ENCODE results near the gene RFT1. TPM values are rescaled to one million over a fixed set of nuclear protein-coding genes. Genes with fewer than 3 reads are reported as not detected.

The RFT1 gene
- polyA plus RNA-seq, 1 donor (not counting 4 experiments of a cell fraction or from before 2014, with no cell fraction given), result 34.4 TPM

GRCh38 chr3:53069422-53070068, 60.7 kb downstream of the RFT1 start:
- Histone ChIP-seq H2AFZ (ENCODE audit: control insufficient read depth, low read length) (no peak overlapping the region), H3K4me1 (ENCODE audit: control insufficient read depth, extremely low read depth, insufficient read depth, low read length) (peaks cover 15% of the 10 kb centered on the region), H3K4me2 (ENCODE audit: control insufficient read depth, extremely low read depth, insufficient read depth, low read depth, low read length) (no peak overlapping the region), H3K79me2 (ENCODE audit: control insufficient read depth, insufficient read depth, low read length) (no peaks in the 10 kb centered on the region), H3K9me3 (ENCODE audit: control insufficient read depth, low read depth, low read length) (no peaks in the 10 kb centered on the region), H3K9me1 (ENCODE audit: control insufficient read depth, extremely low read depth, insufficient read depth, low read length) (no peaks in the 10 kb centered on the region), H4K20me1 (ENCODE audit: control insufficient read depth, extremely low read depth, insufficient read depth, low read length) (no peaks in the 10 kb centered on the region), H3K9ac (ENCODE audit: control insufficient read depth, extremely low read depth, insufficient read depth, low read length) (no peak overlapping the region), H3K27me3 (ENCODE audit: control insufficient read depth, extremely low read depth, insufficient read depth, low read length) (no peaks in the 10 kb centered on the region), H3K36me3 (ENCODE audit: control insufficient read depth in 2 of 2, extremely low read depth in 1 of 2, insufficient read depth in 2 of 2, low read length in 2 of 2) (no peaks in the 10 kb centered on the region), H3K27ac (ENCODE audit: control insufficient read depth, insufficient read depth, low read length) (no peak overlapping the region), H3K4me3 (ENCODE audit: control insufficient read depth in 2 of 3, extremely low read depth in 1 of 3, insufficient read depth in 2 of 3, low read depth in 1 of 3, low read length in 3 of 3) (no peak overlapping the region)
- no peak for DNase-seq (ENCODE audit: low read depth, low spot score)
- FAIRE-seq, result no peak
- dilution Hi-C loops (cut with MboI; ENCODE audit: extremely low pct_ligation_motif_present, low sequenced_read_pairs), result no loop called here
- TF ChIP-seq EZH2 (IDR thresholded peaks at IDR 0.05; ENCODE audit: low read length), result no peak
- no peak for TF ChIP-seq CTCF (optimal IDR thresholded peaks at IDR 0.05 in 1 of 3, IDR thresholded peaks at IDR 0.05 in 1 of 3, conservative IDR thresholded peaks at IDR 0.05 in 1 of 3; ENCODE audit: extremely low read depth in 1 of 3, insufficient read depth in 2 of 3, low read length in 3 of 3)

GRCh38 chr3:53068176-53068575, 62.1 kb downstream of the RFT1 start:
- DNase-seq (ENCODE audit: low read depth, low spot score) (no peak), FAIRE-seq (no peak)
- no peaks in the 10 kb centered on the region for H4K20me1 ChIP-seq (ENCODE audit: control insufficient read depth, extremely low read depth, insufficient read depth, low read length)
- no peak overlapping the region for H3K27ac ChIP-seq (ENCODE audit: control insufficient read depth, insufficient read depth, low read length)
- H3K79me2 ChIP-seq (ENCODE audit: control insufficient read depth, insufficient read depth, low read length), result no peaks in the 10 kb centered on the region
- H2AFZ ChIP-seq (ENCODE audit: control insufficient read depth, low read length), result no peak overlapping the region
- H3K36me3 ChIP-seq (ENCODE audit: control insufficient read depth in 2 of 2, extremely low read depth in 1 of 2, insufficient read depth in 2 of 2, low read length in 2 of 2), result no peaks in the 10 kb centered on the region
- H3K4me2 ChIP-seq (ENCODE audit: control insufficient read depth, extremely low read depth, insufficient read depth, low read depth, low read length), result no peak overlapping the region
- H3K9me3 ChIP-seq (ENCODE audit: control insufficient read depth, low read depth, low read length), result no peaks in the 10 kb centered on the region
- H3K9ac ChIP-seq (ENCODE audit: control insufficient read depth, extremely low read depth, insufficient read depth, low read length), result no peak overlapping the region
- no peaks in the 10 kb centered on the region for H3K9me1 ChIP-seq (ENCODE audit: control insufficient read depth, extremely low read depth, insufficient read depth, low read length)
- dilution Hi-C loops (cut with MboI; ENCODE audit: extremely low pct_ligation_motif_present, low sequenced_read_pairs), result no loop called here
- peaks cover 10% of the 10 kb centered on the region for H3K4me1 ChIP-seq (ENCODE audit: control insufficient read depth, extremely low read depth, insufficient read depth, low read length)
- no peak for TF ChIP-seq EZH2 (IDR thresholded peaks at IDR 0.05; ENCODE audit: low read length)
- no peak for TF ChIP-seq CTCF (optimal IDR thresholded peaks at IDR 0.05 in 1 of 3, IDR thresholded peaks at IDR 0.05 in 1 of 3, conservative IDR thresholded peaks at IDR 0.05 in 1 of 3; ENCODE audit: extremely low read depth in 1 of 3, insufficient read depth in 2 of 3, low read length in 3 of 3)
- no peak overlapping the region for H3K4me3 ChIP-seq (ENCODE audit: control insufficient read depth in 2 of 3, extremely low read depth in 1 of 3, insufficient read depth in 2 of 3, low read depth in 1 of 3, low read length in 3 of 3)
- H3K27me3 ChIP-seq (ENCODE audit: control insufficient read depth, extremely low read depth, insufficient read depth, low read length), result peaks cover 6% of the 10 kb centered on the region

All from keratinocyte (primary cell).